A673 (cell line): ENCODE data around the gene MT1B. TPM values are rescaled to one million over a fixed set of nuclear protein-coding genes. Genes with fewer than 3 reads are reported as not detected.
"Not testable (repeated sequence)": the region's sequence is repeated elsewhere in the genome, so short reads cannot be mapped to it uniquely, and the experiment has no call there.

ENCODE experiments used
- BruUV-seq: library from RNA; stranded (reverse); fragments of 400-500 nt; replicated peaks from 2 replicates; lab custom pipeline; 2021; lab: Mats Ljungman, UMichigan
- CTCF ChIA-PET: fragments of 300-600 bp; sonication (Branson Sonifier 250); formaldehyde crosslinking; loops from one replicate; lab custom pipeline; 2022; ENCODE audit warnings: antibody characterized with exemption; lab: Charles Lee
- POLR2A ChIA-PET: fragments of 300-600 bp; sonication (Branson Sonifier 250); formaldehyde crosslinking; loops from one replicate; lab custom pipeline; 2022; ENCODE audit warnings: antibody characterized with exemption; ENCODE audit not compliant: low non-redundant PET; lab: Charles Lee
- DNase-seq: peaks from one replicate; pipeline ENCODE4 v3.0.0-alpha.2; 2015; ENCODE audit warnings: low spot score
- H3K27ac ChIP-seq: fragments of 200-600 bp; sonication (generic); 2 replicates; pipeline ENCODE4 v1.5.1; 2016; ENCODE audit warnings: mixed run types, low read depth, mild to moderate bottlenecking, mixed read lengths, antibody characterized with exemption, low read length; ENCODE audit not compliant: poor library complexity, severe bottlenecking
- H3K27me3 ChIP-seq: fragments of 200-600 bp; sonication (generic); replicated peaks from 2 replicates; pipeline ENCODE4 v1.6.1; 2017; ENCODE audit warnings: mixed run types, low read depth, mild to moderate bottlenecking, mixed read lengths, antibody characterized with exemption, low read length; ENCODE audit not compliant: insufficient read depth, poor library complexity
- H3K36me3 ChIP-seq: fragments of 200-600 bp; sonication (generic); 2 replicates; pipeline ENCODE4 v1.6.1; 2016; ENCODE audit warnings: mixed run types, mild to moderate bottlenecking, mixed read lengths, antibody characterized with exemption, low read length; ENCODE audit not compliant: insufficient read depth, poor library complexity, severe bottlenecking
- H3K4me1 ChIP-seq: fragments of 200-600 bp; sonication (generic); 2 replicates; pipeline ENCODE4 v1.6.1; 2017; ENCODE audit warnings: mixed run types, mild to moderate bottlenecking, mixed read lengths, antibody characterized with exemption, low read length; ENCODE audit not compliant: insufficient read depth, poor library complexity, severe bottlenecking
- H3K4me3 ChIP-seq: fragments of 200-600 bp; sonication (generic); 2 replicates; pipeline ENCODE4 v1.5.1; 2016; ENCODE audit warnings: low read depth, mixed run types, mild to moderate bottlenecking, mixed read lengths, low read length; ENCODE audit not compliant: poor library complexity, severe bottlenecking
- H3K9me3 ChIP-seq: fragments of 200-600 bp; sonication (generic); 2 replicates; pipeline ENCODE4 v1.6.1; 2016; ENCODE audit warnings: mixed run types, low read depth, mild to moderate bottlenecking, mixed read lengths, antibody characterized with exemption, low read length; ENCODE audit not compliant: poor library complexity, severe bottlenecking
- CTCF ChIP-seq: fragments of 300-800, 200-600 bp; sonication (generic); conservative IDR thresholded peaks from 2 replicates; pipeline ENCODE4 v1.5.1; 2017; ENCODE audit warnings: low read depth, mild to moderate bottlenecking, antibody characterized with exemption, low read length, moderate library complexity, mixed read lengths
- EZH2 ChIP-seq: fragments of 200-600 bp; sonication (generic); IDR thresholded peaks from 2 replicates; pipeline ENCODE4 v1.6.1; 2017; ENCODE audit warnings: borderline replicate concordance, low read depth, mild to moderate bottlenecking, mixed read lengths, antibody characterized with exemption, low read length; ENCODE audit not compliant: poor library complexity, severe bottlenecking
- intact Hi-C: fragments of 100-400 bp; cut with micrococcal nuclease; formaldehyde crosslinking; loops from one replicate; pipeline ENCODE4 v1.10.0; 2022; ENCODE audit not compliant: unreplicated experiment
- total RNA-seq: library from RNA; stranded (reverse); gene quantifications from 2 replicates; pipeline ENCODE4 v1.2.3, GENCODE V29; 2021

The MT1B gene
- total RNA-seq, 1 experiment from 2014 or later: not detected

- BruUV-seq: no TSS peak
- Histone ChIP-seq H3K4me1 (no peaks in the 10 kb centered on the region), H3K27ac (no peak overlapping the region), H3K36me3 (no peaks in the 10 kb centered on the region), H3K27me3 (peaks cover 32% of the 10 kb centered on the region), H3K4me3 (no peak overlapping the region), H3K9me3 (no peaks in the 10 kb centered on the region)
- TF ChIP-seq EZH2 (no peak), CTCF (no peak)
- CTCF ChIA-PET: no interaction called here
- POLR2A ChIA-PET: no interaction called here
- DNase-seq: no peak
- intact Hi-C loops: no loop called here
These were observed 18.9 kb downstream of the MT1B start for GRCh38 chr16:56670620-56670934.

- H3K9me3 ChIP-seq, H3K4me1 ChIP-seq, CTCF ChIA-PET, H3K36me3 ChIP-seq, DNase-seq, BruUV-seq, intact Hi-C loops, H3K4me3 ChIP-seq, H3K27ac ChIP-seq, POLR2A ChIA-PET: not testable (repeated sequence)
- H3K27me3 ChIP-seq: peaks cover 32% of the 10 kb centered on the region
These were observed 20.0 kb downstream of the MT1B start for GRCh38 chr16:56671691-56672090.

- H3K27me3 ChIP-seq: peaks cover 30% of the 10 kb centered on the region
- H3K4me3 ChIP-seq, intact Hi-C loops, POLR2A ChIA-PET, H3K4me1 ChIP-seq, DNase-seq, H3K9me3 ChIP-seq, H3K36me3 ChIP-seq, BruUV-seq, CTCF ChIA-PET, H3K27ac ChIP-seq: not testable (repeated sequence)
These were observed 20.5 kb downstream of the MT1B start for GRCh38 chr16:56672171-56672570.

DNA sequence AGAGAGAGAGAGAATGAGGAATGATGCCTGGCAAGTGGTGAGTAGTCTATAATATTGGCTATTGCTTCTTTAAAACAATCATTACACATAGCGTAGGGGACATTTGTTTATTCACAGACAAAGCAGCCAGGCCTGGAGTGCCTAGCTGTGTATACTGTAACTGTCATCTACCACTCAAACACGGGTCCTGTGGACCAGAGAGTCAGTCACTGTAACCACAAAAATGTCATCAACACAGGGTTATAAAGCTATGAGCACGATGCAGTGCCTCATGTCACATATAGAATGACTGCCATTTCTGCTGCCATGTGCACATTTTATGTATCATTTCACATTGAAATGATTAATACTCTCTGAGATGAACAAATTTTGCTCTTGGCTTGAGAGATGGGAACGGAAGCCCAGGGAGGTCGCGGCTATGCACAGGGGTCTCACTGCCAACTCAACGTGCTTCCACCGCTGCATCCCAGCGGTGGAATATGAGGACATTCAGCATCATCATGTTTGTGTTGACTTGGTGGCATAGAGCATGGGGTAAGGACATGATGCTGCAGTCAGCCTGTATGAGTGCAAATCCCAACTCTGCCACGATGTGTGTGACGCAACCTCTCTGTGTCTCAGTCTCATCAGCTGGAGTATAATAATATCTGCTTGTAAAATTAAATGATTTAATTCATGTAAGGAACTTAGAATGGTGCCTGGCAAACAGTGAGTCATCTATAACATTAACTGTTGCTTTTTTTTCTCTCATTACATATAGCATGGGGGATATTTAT, 21.3 kb downstream of the MT1B start:
- CTCF ChIA-PET: interaction anchor here (1.1 kb wide), 1 partner anchor 29 kb away, joined by 7 read pairs; no protein-coding TSS in a partner anchor
- Histone ChIP-seq H3K27me3 (peaks cover 22% of the 10 kb centered on the region), H3K36me3 (no peaks in the 10 kb centered on the region), H3K4me3 (no peak overlapping the region), H3K4me1 (no peaks in the 10 kb centered on the region), H3K9me3 (no peaks in the 10 kb centered on the region), H3K27ac (no peak overlapping the region)
- DNase-seq: no peak
- no TSS peak for BruUV-seq
- TF ChIP-seq EZH2: no peak
- POLR2A ChIA-PET: no interaction called here
- intact Hi-C loops: no loop called here
